ENCODE data around the gene MACO1. TPM values are rescaled to one million over a fixed set of nuclear protein-coding genes. Genes with fewer than 3 reads are reported as not detected.

MACO1 gene
- total and polyA plus RNA-seq, 2 of the 13 experiments (the other 11 are each of a cell fraction or from before 2014, with no cell fraction given): 9.7 to 17.0 TPM

DNA sequence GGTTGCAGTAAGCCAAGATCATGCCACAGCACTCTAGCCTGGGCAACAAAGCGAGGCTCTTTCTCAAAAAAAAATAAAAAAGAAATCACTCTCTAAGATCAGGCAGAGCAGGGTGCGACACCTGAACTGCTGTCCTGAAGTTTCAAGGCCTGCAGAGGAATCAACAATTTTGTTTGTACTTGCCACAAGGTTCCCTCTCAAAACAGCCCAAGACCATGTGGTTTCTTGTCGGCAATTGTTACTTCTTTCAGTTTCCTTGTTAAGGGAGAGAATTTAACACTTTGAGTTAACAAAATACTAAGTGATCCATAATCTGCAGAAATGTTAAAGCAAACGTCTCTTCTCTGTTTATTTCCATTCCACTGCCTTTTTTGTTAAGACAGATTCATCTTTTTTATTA is 36.5 kb downstream of the MACO1 start:
- H3K4me3 ChIP-seq (replicated peaks in 1 of 3; ENCODE audit: insufficient read depth in 1 of 3, low read depth in 2 of 3, low read length in 3 of 3): no peak overlapping the region
- no peaks in the 10 kb centered on the region for H3K27me3 ChIP-seq (ENCODE audit: control insufficient read depth in 1 of 2, insufficient read depth in 2 of 2, low read length in 2 of 2)
- TF ChIP-seq BRD4 (CRISPR knock-in tag; IDR thresholded peaks at IDR 0.05) (no peak), ZNF329 (CRISPR knock-in tag; IDR thresholded peaks at IDR 0.05; ENCODE audit: low read depth) (no peak), ZNF782 (CRISPR knock-in tag; IDR thresholded peaks at IDR 0.05; ENCODE audit: borderline replicate concordance) (no peak), SSRP1 (CRISPR knock-in tag; IDR thresholded peaks at IDR 0.05) (no peak), ZBTB38 (CRISPR knock-in tag; IDR thresholded peaks at IDR 0.05) (no peak), PTBP1 (IDR thresholded peaks at IDR 0.05; ENCODE audit: low read depth, low read length, poor library complexity, severe bottlenecking) (no peak), SP140L (CRISPR knock-in tag; IDR thresholded peaks at IDR 0.05; ENCODE audit: borderline replicate concordance) (no peak), SATB2 (CRISPR knock-in tag; IDR thresholded peaks at IDR 0.05) (no peak), GPN1 (CRISPR knock-in tag; IDR thresholded peaks at IDR 0.05; ENCODE audit: borderline replicate concordance) (no peak), PHB2 (IDR thresholded peaks at IDR 0.05; ENCODE audit: partially characterized antibody) (no peak), ZNF761 (CRISPR knock-in tag; conservative IDR thresholded peaks at IDR 0.05) (no peak), PAWR (CRISPR knock-in tag; IDR thresholded peaks at IDR 0.05; ENCODE audit: borderline replicate concordance) (no peak)
- ChIA-PET POLR2A (no interaction called here), CTCF (ENCODE audit: low intra/inter-chr PET ratio, low total read pairs) (no interaction called here)
- no peak overlapping the region for H3K27ac ChIP-seq (ENCODE audit: extremely low read length, insufficient read depth, low read length)
- no peak for FAIRE-seq
- peaks cover 2 to 13% of the 10 kb centered on the region in 2 experiments; a peak in 4 of 5 replicates for H3K36me3 ChIP-seq (replicated peaks in 1 of 2; ENCODE audit: control insufficient read depth in 1 of 2, insufficient read depth in 2 of 2, low read length in 2 of 2)
- in situ Hi-C loops (cut with HindIII; ENCODE audit: extremely low pct_ligation_motif_present, low pct_unique_long_range_greater_than_20kb): no loop called here
- peaks cover 2% of the 10 kb centered on the region for H3K79me2 ChIP-seq (ENCODE audit: insufficient read depth, low read length)
- H3K4me2 ChIP-seq (ENCODE audit: low read depth, low read length): no peak overlapping the region
- no peaks in the 10 kb centered on the region for H3K4me1 ChIP-seq (ENCODE audit: insufficient read depth, low read length)
- H3K9me3 ChIP-seq (ENCODE audit: low read length): no peaks in the 10 kb centered on the region
- no peak overlapping the region for H3K9ac ChIP-seq (ENCODE audit: insufficient read depth, low read depth, low read length)
- 93% methylated on average over 4 of the region's 4 CpGs for WGBS (ENCODE audit: low lambda C conversion rate)
- DNase-seq (ENCODE audit: low spot score): no peak
- no peak overlapping the region for H2AFZ ChIP-seq (ENCODE audit: low read length)
- no peak for ATAC-seq
- BruUV-seq (replicated peaks): no TSS peak
- 0 out of 2 replicates have a peak, but pooled peaks cover 2% of the 10 kb centered on the region for H4K20me1 ChIP-seq (ENCODE audit: insufficient read depth, low read length)
- intact Hi-C loops (cut with micrococcal nuclease; ENCODE audit: unreplicated experiment): no loop called here

Measured in HepG2 (cell line).